ENCODE results near the gene SCYGR1. TPM values are rescaled to one million over a fixed set of nuclear protein-coding genes. Genes with fewer than 3 reads are reported as not detected.

The SCYGR1 gene
- total and polyA plus RNA-seq, 2 donors from 2014 or later = not detected

- FAIRE-seq = no peak
- peaks cover 0 to 11% (median 3%) of the 10 kb centered on the region in 3 donors for H3K9me3 ChIP-seq (ENCODE audit: control insufficient read depth in 2 of 3, insufficient read depth in 1 of 3, low read length in 3 of 3)
- no peak overlapping the region for H3K27ac ChIP-seq (ENCODE audit: low read depth in 2 of 2, low read length in 2 of 2)
- H3K36me3 ChIP-seq (ENCODE audit: control insufficient read depth in 2 of 3, insufficient read depth in 3 of 3, low read length in 3 of 3) = no peaks in the 10 kb centered on the region
- no peaks in the 10 kb centered on the region for H3K27me3 ChIP-seq (ENCODE audit: control insufficient read depth, insufficient read depth, low read length)
- H3K9ac ChIP-seq (ENCODE audit: low read length in 3 of 3) = no peak overlapping the region
- intact Hi-C loops (cut with DNase I) = no loop called here
- TF ChIP-seq CTCF (IDR thresholded peaks at IDR 0.05; ENCODE audit: borderline replicate concordance, extremely low read depth, insufficient read depth) = no peak
- no peak for DNase-seq
- H3K4me3 ChIP-seq (ENCODE audit: low read length in 3 of 3) = no peak overlapping the region
- H3K4me1 ChIP-seq (ENCODE audit: control insufficient read depth in 2 of 3, insufficient read depth in 2 of 3, low read depth in 1 of 3, low read length in 3 of 3) = no peaks in the 10 kb centered on the region
These were observed 41.1 kb upstream of the SCYGR1 start for GRCh38 chr2:227428731-227429285.

DNA sequence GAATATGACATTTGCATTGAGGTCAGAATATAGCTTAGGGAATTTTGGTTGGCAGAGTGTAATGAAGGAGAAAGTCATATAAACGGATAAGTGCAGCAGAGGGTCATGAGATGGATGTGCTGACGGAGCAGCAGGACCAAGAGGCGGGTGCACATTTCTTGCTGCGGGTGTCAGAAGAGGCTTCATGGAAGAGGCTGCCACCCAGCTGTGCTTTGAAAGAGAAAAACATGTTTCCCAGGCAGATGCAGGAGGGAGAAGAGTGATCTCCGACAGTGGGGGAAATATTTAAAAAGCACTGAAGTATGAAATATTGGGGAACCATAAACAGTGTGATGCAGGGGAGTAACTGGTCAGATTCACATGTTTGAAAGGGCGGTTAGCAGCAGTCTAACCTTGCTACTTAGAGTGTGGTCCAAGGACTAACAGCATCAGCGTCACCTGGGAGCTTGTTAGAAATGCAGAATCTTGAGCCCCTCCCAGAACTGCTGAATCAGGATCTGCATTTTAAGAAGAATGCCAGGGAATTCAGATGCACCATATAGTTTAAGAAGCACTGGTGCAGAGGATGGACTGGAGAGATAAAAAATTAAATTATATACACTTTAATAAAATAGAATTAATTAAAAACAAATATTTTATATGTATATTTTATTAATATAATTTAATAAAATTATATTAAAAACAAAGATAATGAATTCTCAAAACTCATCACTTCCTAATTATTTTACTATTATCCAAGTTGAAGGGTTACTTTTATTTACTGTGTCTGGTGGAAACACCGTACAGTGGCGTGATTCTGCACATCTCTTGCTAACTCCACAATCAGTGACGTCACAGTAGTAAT lies 36.1 kb upstream of the SCYGR1 start:
- no peaks in the 10 kb centered on the region for H3K4me1 ChIP-seq (ENCODE audit: control insufficient read depth in 2 of 3, insufficient read depth in 2 of 3, low read depth in 1 of 3, low read length in 3 of 3)
- no peaks in the 10 kb centered on the region for H3K36me3 ChIP-seq (ENCODE audit: control insufficient read depth in 2 of 3, insufficient read depth in 3 of 3, low read length in 3 of 3)
- FAIRE-seq (no peak), DNase-seq (no peak)
- H3K4me3 ChIP-seq (ENCODE audit: low read length in 3 of 3) = no peak overlapping the region
- intact Hi-C loops (cut with DNase I) = no loop called here
- TF ChIP-seq CTCF (IDR thresholded peaks at IDR 0.05; ENCODE audit: borderline replicate concordance, extremely low read depth, insufficient read depth) = no peak
- H3K9me3 ChIP-seq (ENCODE audit: control insufficient read depth in 2 of 3, insufficient read depth in 1 of 3, low read length in 3 of 3) = no peaks in the 10 kb centered on the region
- no peak overlapping the region for H3K27ac ChIP-seq (ENCODE audit: low read depth in 2 of 2, low read length in 2 of 2)
- H3K9ac ChIP-seq (ENCODE audit: low read length in 3 of 3) = no peak overlapping the region
- H3K27me3 ChIP-seq (ENCODE audit: control insufficient read depth, insufficient read depth, low read length) = no peaks in the 10 kb centered on the region

- intact Hi-C loops (cut with DNase I) = no loop called here
- no peak for FAIRE-seq
These were observed 32.6 kb upstream of the SCYGR1 start for GRCh38 chr2:227420087-227421052.

More at GRCh38 chr2:227420087-227421052, 32.6 kb upstream of the SCYGR1 start:
- Histone ChIP-seq H3K36me3 (ENCODE audit: control insufficient read depth in 2 of 3, insufficient read depth in 3 of 3, low read length in 3 of 3) (no peaks in the 10 kb centered on the region), H3K27ac (ENCODE audit: low read depth in 2 of 2, low read length in 2 of 2) (no peak overlapping the region), H3K9me3 (ENCODE audit: control insufficient read depth in 2 of 3, insufficient read depth in 1 of 3, low read length in 3 of 3) (no peaks in the 10 kb centered on the region), H3K4me3 (ENCODE audit: low read length in 3 of 3) (no peak overlapping the region), H3K9ac (ENCODE audit: low read length in 3 of 3) (no peak overlapping the region), H3K4me1 (ENCODE audit: control insufficient read depth in 2 of 3, insufficient read depth in 2 of 3, low read depth in 1 of 3, low read length in 3 of 3) (peaks cover 0 to 5% (median 0%) of the 10 kb centered on the region in 3 donors), H3K27me3 (ENCODE audit: control insufficient read depth, insufficient read depth, low read length) (no peaks in the 10 kb centered on the region)
- no peak for TF ChIP-seq CTCF (IDR thresholded peaks at IDR 0.05; ENCODE audit: borderline replicate concordance, extremely low read depth, insufficient read depth)
- DNase-seq = no peak

All from kidney (tissue), 14 donors.